GM12878 (cell line): ENCODE data around the gene RANBP1. TPM values are rescaled to one million over a fixed set of nuclear protein-coding genes. Genes with fewer than 3 reads are reported as not detected.

Experiments used
- ATAC-seq: fragments of 200-7000 bp; cut with Tn5 transposase; 3 replicates; pipeline ENCODE4 v1.9.1; 2020; ENCODE audit warnings: mild to moderate bottlenecking, moderate library complexity
- BruUV-seq: library from RNA; stranded (reverse); fragments of 400-500 nt; replicated peaks from 2 replicates; lab custom pipeline; 2021; lab: Mats Ljungman, UMichigan
- CTCF ChIA-PET: fragments of 300-600 bp; sonication (Branson Sonifier 250); formaldehyde crosslinking; extraction: SDS; loops from one replicate; lab custom pipeline; 2021; ENCODE audit warnings: inconsistent platforms; lab: Yijun Ruan, JAX
- POLR2A ChIA-PET: fragments of 350-600 bp; formaldehyde crosslinking; extraction: SDS; loops from one replicate; lab custom pipeline; 2021; ENCODE audit warnings: inconsistent platforms; lab: Charles Lee
- RAD21 ChIA-PET: fragments of 300-600 bp; sonication (Branson Sonifier 250); formaldehyde crosslinking; loops from one replicate; lab custom pipeline; 2023; ENCODE audit warnings: antibody characterized with exemption; ENCODE audit not compliant: unreplicated experiment; lab: Charles Lee
- SMC1A ChIA-PET: fragments of 300-600 bp; sonication (Branson Sonifier 250); formaldehyde crosslinking; loops from one replicate; lab custom pipeline; 2023; ENCODE audit not compliant: unreplicated experiment, uncharacterized antibody; lab: Charles Lee
- DNase-seq: peaks from one replicate; pipeline ENCODE4 v3.0.0-alpha.2; 2011; ENCODE audit warnings: low read depth, low spot score
- FAIRE-seq: peaks from 3 replicates; lab custom pipeline; 2011; peaks lifted over from hg19 to GRCh38; lab: Jason Lieb, UNC
- H2AFZ ChIP-seq: 2 replicates; pipeline ENCODE4 v1.6.0; 2011; ENCODE audit warnings: low read depth, low read length, control low read depth; ENCODE audit not compliant: control insufficient read depth
- H3K27ac ChIP-seq: 2 replicates; pipeline ENCODE4 v1.5.1; 2011; ENCODE audit warnings: control low read depth; ENCODE audit not compliant: control insufficient read depth, insufficient read depth
- H3K27me3 ChIP-seq, 2 experiments: replicated peaks in 1 of 2; 2 replicates each; pipeline versions ENCODE4 v1.6.0 to v1.6.1; 2011; ENCODE audit warnings: low read length in 1 of 2; ENCODE audit not compliant: control insufficient read depth in 2 of 2, insufficient read depth in 2 of 2
- H3K36me3 ChIP-seq, 2 experiments: 2 replicates each; pipeline ENCODE4 v1.5.1; 2011; ENCODE audit warnings: low read length in 1 of 2; ENCODE audit not compliant: control insufficient read depth in 2 of 2, insufficient read depth in 2 of 2
- H3K4me1 ChIP-seq: 2 replicates; pipeline ENCODE4 v1.6.1; 2011; ENCODE audit warnings: mild to moderate bottlenecking, low read length, moderate library complexity, mixed read lengths; ENCODE audit not compliant: control insufficient read depth, insufficient read depth
- H3K4me2 ChIP-seq: 2 replicates; pipeline ENCODE4 v1.6.0; 2011; ENCODE audit warnings: control low read depth; ENCODE audit not compliant: control insufficient read depth, insufficient read depth
- H3K4me3 ChIP-seq: fragments of 200-600 bp; sonication (generic); 2 replicates; pipeline ENCODE4 v1.5.1; 2016
- H3K79me2 ChIP-seq: 2 replicates; pipeline ENCODE4 v1.6.0; 2011; ENCODE audit warnings: low read length; ENCODE audit not compliant: control insufficient read depth, insufficient read depth
- H3K9ac ChIP-seq: 2 replicates; pipeline ENCODE4 v1.8.0; 2011; ENCODE audit warnings: low read length, control low read depth, mixed read lengths; ENCODE audit not compliant: control insufficient read depth, insufficient read depth
- H3K9me3 ChIP-seq: replicated peaks from 3 replicates; pipeline ENCODE4 v1.5.1; 2011; ENCODE audit warnings: mild to moderate bottlenecking, low read length; ENCODE audit not compliant: control insufficient read depth, insufficient read depth
- H4K20me1 ChIP-seq: 2 replicates; pipeline ENCODE4 v1.6.0; 2011; ENCODE audit not compliant: control insufficient read depth, insufficient read depth
- KDM1A ChIP-seq: fragments of 200-600 bp; sonication (generic); IDR thresholded peaks from 2 replicates; pipeline ENCODE4 v1.6.1; 2016; ENCODE audit warnings: borderline replicate concordance
- MEF2A ChIP-seq: IDR thresholded peaks from 2 replicates; pipeline ENCODE4 v1.6.1; 2011; ENCODE audit warnings: low read depth, mild to moderate bottlenecking, low read length, moderate library complexity; ENCODE audit not compliant: insufficient read depth
- SUZ12 ChIP-seq: fragments of 200-600 bp; sonication (generic); IDR thresholded peaks from one replicate; pipeline ENCODE4 v1.6.1; 2018; ENCODE audit warnings: antibody characterized with exemption, mild to moderate bottlenecking; ENCODE audit not compliant: unreplicated experiment
- TARDBP ChIP-seq: IDR thresholded peaks from 2 replicates; pipeline ENCODE4 v1.6.1; 2016; ENCODE audit warnings: borderline replicate concordance
- WGBS: methylation state at CpG from one replicate; pipeline ENCODE4 v1.1.6; 2016; ENCODE audit warnings: low lambda C conversion rate; ENCODE audit not compliant: insufficient replicate concordance, insufficient coverage; ENCODE audit errors: missing lambda C conversion rate; 5-methylcytosine and 5-hydroxymethylcytosine counted together
- in situ Hi-C: fragments of 300-500 bp; cut with MboI; formaldehyde crosslinking; loops from 9 replicates; pipeline ENCODE4 v1.14.3; 2018; ENCODE audit warnings: mixed read lengths
- intact Hi-C: fragments of 100-400 bp; cut with micrococcal nuclease; formaldehyde crosslinking; loops from one replicate; pipeline ENCODE4 v1.14.2; 2022; ENCODE audit not compliant: unreplicated experiment
- polyA plus RNA-seq, 11 experiments: library from polyadenylated mRNA; depleted of rRNA in 4 of 11; unstranded in 6 of 11; stranded (reverse) in 5 of 11; fragments of >200 nt; fragmentation: Nextera tagmentation in 4 of 11; fragmentation: Illumina TruSeq in 1 of 11; extraction: Ambion mirVana in 4 of 11; extraction: Trizol in 1 of 11; gene quantifications; 1 replicate in 1 of 11; 2 replicates in 10 of 11; pipeline versions ENCODE4 v1.2.1 to v1.2.3, GENCODE V29; 2011 to 2016; ENCODE audit warnings: inconsistent platforms in 2 of 11, missing spikeins in 2 of 11, low read depth in 1 of 11
- total RNA-seq, 4 experiments: library from RNA; depleted of rRNA in 3 of 4; stranded (reverse); fragments of >200 nt in 3 of 4; fragmentation: Illumina TruSeq in 1 of 4; extraction: Trizol in 1 of 4; gene quantifications; 2 replicates each; pipeline versions ENCODE4 v1.2.1 to v1.2.3, GENCODE V29; 2013 to 2021
- TF ChIP-seq, protein P1 (sequence below): fragments of 450-650 bp; IDR thresholded peaks from 2 replicates; pipeline ENCODE4 v1.6.1; 2017; ENCODE audit warnings: mild to moderate bottlenecking, moderate library complexity
- TF ChIP-seq, protein P2 (sequence below): IDR thresholded peaks from 2 replicates; pipeline ENCODE4 v1.6.1; 2011; ENCODE audit warnings: low read depth, mild to moderate bottlenecking, low read length, moderate library complexity, borderline replicate concordance; ENCODE audit errors: extremely low read depth
- TF ChIP-seq, protein P3 (sequence below): IDR thresholded peaks from 2 replicates; pipeline ENCODE4 v1.6.1; 2012; ENCODE audit warnings: mild to moderate bottlenecking, low read depth, low read length
- TF ChIP-seq, protein P4 (sequence below): fragments of 450-650 bp; IDR thresholded peaks from 2 replicates; pipeline ENCODE4 v1.6.1; 2017; ENCODE audit warnings: borderline replicate concordance

Gene RANBP1
- total and polyA plus RNA-seq, 10 of the 15 experiments (the other 5 are each of a cell fraction or from before 2014, with no cell fraction given) = 55.3 to 808 (median 394) TPM

DNA sequence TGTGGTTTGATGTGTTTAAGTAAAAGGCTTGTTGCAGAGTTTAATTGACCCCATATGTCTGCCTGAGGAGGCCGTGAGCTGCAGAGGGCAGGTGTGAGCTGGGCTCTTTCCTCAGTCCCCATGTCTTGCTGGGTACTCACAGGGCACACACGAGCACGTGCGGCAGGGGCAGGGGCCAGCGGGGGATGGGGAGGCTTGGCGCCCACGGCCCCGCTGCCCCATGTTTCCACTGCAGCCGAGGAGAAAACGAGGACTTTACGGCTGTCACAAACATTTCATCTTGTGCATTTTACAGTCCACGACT lies 59.6 kb downstream of the RANBP1 start:
- ChIA-PET RAD21 (interaction anchor here (1.2 to 2.2 kb wide), 2 partner anchors 18 to 63 kb away, joined by 3 to 11 read pairs; no protein-coding TSS in a partner anchor), SMC1A (no interaction called here), POLR2A (no interaction called here), CTCF (interaction anchor here (1.5 to 1.7 kb wide), 2 partner anchors 40 to 63 kb away, joined by 4 to 15 read pairs; no protein-coding TSS in a partner anchor)
- in situ Hi-C loops = no loop called here
- Histone ChIP-seq H3K4me1 (no peaks in the 10 kb centered on the region), H3K4me2 (no peak overlapping the region), H3K9me3 (no peaks in the 10 kb centered on the region), H3K27ac (no peak overlapping the region), H3K9ac (no peak overlapping the region), H4K20me1 (no peaks in the 10 kb centered on the region), H3K27me3 (no peaks in the 10 kb centered on the region), H2AFZ (no peak overlapping the region), H3K79me2 (no peaks in the 10 kb centered on the region), H3K4me3 (no peak overlapping the region), H3K36me3 (no peaks in the 10 kb centered on the region)
- TF ChIP-seq, protein P1, sequence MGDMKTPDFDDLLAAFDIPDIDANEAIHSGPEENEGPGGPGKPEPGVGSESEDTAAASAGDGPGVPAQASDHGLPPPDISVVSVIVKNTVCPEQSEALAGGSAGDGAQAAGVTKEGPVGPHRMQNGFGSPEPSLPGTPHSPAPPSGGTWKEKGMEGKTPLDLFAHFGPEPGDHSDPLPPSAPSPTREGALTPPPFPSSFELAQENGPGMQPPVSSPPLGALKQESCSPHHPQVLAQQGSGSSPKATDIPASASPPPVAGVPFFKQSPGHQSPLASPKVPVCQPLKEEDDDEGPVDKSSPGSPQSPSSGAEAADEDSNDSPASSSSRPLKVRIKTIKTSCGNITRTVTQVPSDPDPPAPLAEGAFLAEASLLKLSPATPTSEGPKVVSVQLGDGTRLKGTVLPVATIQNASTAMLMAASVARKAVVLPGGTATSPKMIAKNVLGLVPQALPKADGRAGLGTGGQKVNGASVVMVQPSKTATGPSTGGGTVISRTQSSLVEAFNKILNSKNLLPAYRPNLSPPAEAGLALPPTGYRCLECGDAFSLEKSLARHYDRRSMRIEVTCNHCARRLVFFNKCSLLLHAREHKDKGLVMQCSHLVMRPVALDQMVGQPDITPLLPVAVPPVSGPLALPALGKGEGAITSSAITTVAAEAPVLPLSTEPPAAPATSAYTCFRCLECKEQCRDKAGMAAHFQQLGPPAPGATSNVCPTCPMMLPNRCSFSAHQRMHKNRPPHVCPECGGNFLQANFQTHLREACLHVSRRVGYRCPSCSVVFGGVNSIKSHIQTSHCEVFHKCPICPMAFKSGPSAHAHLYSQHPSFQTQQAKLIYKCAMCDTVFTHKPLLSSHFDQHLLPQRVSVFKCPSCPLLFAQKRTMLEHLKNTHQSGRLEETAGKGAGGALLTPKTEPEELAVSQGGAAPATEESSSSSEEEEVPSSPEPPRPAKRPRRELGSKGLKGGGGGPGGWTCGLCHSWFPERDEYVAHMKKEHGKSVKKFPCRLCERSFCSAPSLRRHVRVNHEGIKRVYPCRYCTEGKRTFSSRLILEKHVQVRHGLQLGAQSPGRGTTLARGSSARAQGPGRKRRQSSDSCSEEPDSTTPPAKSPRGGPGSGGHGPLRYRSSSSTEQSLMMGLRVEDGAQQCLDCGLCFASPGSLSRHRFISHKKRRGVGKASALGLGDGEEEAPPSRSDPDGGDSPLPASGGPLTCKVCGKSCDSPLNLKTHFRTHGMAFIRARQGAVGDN = no peak
- TF ChIP-seq, protein P2, sequence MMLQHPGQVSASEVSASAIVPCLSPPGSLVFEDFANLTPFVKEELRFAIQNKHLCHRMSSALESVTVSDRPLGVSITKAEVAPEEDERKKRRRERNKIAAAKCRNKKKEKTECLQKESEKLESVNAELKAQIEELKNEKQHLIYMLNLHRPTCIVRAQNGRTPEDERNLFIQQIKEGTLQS = no peak
- TF ChIP-seq, protein P3, sequence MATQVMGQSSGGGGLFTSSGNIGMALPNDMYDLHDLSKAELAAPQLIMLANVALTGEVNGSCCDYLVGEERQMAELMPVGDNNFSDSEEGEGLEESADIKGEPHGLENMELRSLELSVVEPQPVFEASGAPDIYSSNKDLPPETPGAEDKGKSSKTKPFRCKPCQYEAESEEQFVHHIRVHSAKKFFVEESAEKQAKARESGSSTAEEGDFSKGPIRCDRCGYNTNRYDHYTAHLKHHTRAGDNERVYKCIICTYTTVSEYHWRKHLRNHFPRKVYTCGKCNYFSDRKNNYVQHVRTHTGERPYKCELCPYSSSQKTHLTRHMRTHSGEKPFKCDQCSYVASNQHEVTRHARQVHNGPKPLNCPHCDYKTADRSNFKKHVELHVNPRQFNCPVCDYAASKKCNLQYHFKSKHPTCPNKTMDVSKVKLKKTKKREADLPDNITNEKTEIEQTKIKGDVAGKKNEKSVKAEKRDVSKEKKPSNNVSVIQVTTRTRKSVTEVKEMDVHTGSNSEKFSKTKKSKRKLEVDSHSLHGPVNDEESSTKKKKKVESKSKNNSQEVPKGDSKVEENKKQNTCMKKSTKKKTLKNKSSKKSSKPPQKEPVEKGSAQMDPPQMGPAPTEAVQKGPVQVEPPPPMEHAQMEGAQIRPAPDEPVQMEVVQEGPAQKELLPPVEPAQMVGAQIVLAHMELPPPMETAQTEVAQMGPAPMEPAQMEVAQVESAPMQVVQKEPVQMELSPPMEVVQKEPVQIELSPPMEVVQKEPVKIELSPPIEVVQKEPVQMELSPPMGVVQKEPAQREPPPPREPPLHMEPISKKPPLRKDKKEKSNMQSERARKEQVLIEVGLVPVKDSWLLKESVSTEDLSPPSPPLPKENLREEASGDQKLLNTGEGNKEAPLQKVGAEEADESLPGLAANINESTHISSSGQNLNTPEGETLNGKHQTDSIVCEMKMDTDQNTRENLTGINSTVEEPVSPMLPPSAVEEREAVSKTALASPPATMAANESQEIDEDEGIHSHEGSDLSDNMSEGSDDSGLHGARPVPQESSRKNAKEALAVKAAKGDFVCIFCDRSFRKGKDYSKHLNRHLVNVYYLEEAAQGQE = no peak
- TF ChIP-seq, protein P4, sequence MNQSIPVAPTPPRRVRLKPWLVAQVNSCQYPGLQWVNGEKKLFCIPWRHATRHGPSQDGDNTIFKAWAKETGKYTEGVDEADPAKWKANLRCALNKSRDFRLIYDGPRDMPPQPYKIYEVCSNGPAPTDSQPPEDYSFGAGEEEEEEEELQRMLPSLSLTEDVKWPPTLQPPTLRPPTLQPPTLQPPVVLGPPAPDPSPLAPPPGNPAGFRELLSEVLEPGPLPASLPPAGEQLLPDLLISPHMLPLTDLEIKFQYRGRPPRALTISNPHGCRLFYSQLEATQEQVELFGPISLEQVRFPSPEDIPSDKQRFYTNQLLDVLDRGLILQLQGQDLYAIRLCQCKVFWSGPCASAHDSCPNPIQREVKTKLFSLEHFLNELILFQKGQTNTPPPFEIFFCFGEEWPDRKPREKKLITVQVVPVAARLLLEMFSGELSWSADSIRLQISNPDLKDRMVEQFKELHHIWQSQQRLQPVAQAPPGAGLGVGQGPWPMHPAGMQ = no peak
- TF ChIP-seq TARDBP (no peak), MEF2A (no peak), SUZ12 (no peak), KDM1A (no peak)
- no peak for DNase-seq
- WGBS = 18% methylated on average over 12 of the region's 12 CpGs
- intact Hi-C loops = no loop called here
- no peak for ATAC-seq
- FAIRE-seq = no peak
- BruUV-seq = no TSS peak
